ENCODE data around the gene RTRAF. TPM values are rescaled to one million over a fixed set of nuclear protein-coding genes. Genes with fewer than 3 reads are reported as not detected.

Gene RTRAF
- total and polyA plus RNA-seq, 10 of the 15 experiments (the other 5 are each of a cell fraction or from before 2014, with no cell fraction given): 248 to 540 (median 368) TPM

DNA sequence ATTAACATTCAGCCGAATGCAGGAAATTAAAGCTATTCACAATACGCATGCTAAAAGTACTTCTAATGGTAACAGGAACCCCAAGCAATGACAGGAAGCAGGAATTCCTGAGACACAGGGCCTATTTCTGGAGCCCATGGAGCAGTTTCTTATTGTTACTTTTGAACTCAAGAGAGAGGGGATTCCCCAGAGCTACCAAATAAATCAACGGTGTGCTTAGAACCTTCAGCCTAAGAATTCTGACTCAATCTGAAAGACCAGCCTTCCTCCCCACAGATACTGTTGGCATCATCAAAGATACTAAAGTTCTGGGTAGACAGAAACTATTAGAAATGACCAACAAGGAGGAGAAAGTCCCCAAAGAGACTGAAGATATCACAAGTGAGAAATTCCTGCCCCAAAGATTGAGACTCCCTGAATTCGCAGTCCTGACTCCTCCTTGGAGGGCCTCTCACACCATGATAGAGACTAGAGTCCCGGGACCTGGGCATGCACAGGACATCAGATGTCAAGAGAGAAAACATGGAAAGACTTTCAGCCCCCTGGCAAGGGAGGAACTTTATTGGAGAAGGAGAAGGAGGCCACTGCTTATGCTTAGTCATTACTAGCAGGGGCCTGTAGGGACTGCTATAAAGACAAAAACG, 32.7 kb downstream of the RTRAF start (continued):
- TF ChIP-seq, protein P1, sequence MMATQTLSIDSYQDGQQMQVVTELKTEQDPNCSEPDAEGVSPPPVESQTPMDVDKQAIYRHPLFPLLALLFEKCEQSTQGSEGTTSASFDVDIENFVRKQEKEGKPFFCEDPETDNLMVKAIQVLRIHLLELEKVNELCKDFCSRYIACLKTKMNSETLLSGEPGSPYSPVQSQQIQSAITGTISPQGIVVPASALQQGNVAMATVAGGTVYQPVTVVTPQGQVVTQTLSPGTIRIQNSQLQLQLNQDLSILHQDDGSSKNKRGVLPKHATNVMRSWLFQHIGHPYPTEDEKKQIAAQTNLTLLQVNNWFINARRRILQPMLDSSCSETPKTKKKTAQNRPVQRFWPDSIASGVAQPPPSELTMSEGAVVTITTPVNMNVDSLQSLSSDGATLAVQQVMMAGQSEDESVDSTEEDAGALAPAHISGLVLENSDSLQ (IDR thresholded peaks at IDR 0.05): no peak

DNA sequence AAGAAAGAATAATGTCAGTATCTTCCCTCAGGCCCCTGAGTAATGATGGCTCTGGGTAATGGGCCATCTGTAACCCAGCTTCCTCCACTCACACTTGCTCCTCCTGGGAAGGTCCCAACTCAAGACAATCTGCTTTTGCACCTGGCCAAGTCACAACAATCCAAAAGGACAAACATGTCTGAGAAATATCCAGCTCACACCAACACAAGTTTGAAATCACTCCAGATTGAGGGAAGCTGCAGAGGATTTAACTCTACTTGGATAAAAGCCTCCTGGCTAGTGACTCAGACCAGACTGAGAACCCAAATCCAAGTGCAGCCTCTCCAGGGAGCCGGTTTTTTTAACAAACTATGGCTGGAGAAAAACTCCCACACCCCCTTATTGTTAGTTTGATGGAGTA, 34.2 kb downstream of the RTRAF start:
- Histone ChIP-seq H3K9me3 (replicated peaks; ENCODE audit: control insufficient read depth, insufficient read depth, low read length) (no peaks in the 10 kb centered on the region; the same call in 2 of the 3 replicates), H2AFZ (ENCODE audit: control insufficient read depth, low read depth, low read length) (no peak overlapping the region), H3K9ac (ENCODE audit: control insufficient read depth, insufficient read depth, low read length) (no peak overlapping the region), H3K27me3 (replicated peaks in 1 of 2; ENCODE audit: control insufficient read depth in 2 of 2, insufficient read depth in 2 of 2, low read length in 1 of 2) (no peaks in the 10 kb centered on the region), H3K4me2 (ENCODE audit: control insufficient read depth, insufficient read depth) (no peak overlapping the region), H3K27ac (ENCODE audit: control insufficient read depth, insufficient read depth) (no peak overlapping the region), H3K4me1 (ENCODE audit: control insufficient read depth, insufficient read depth, low read length) (peaks cover 12% of the 10 kb centered on the region), H3K4me3 (no peak overlapping the region), H3K36me3 (ENCODE audit: control insufficient read depth in 2 of 2, insufficient read depth in 2 of 2, low read length in 1 of 2) (no peaks in the 10 kb centered on the region), H4K20me1 (ENCODE audit: control insufficient read depth, insufficient read depth) (no peaks in the 10 kb centered on the region), H3K79me2 (ENCODE audit: control insufficient read depth, insufficient read depth, low read length) (no peaks in the 10 kb centered on the region)
- ATAC-seq (no peak), DNase-seq (ENCODE audit: low read depth, low spot score) (no peak), FAIRE-seq (no peak)
- intact Hi-C loops (cut with micrococcal nuclease; ENCODE audit: unreplicated experiment) (no loop called here), in situ Hi-C loops (cut with MboI) (no loop called here)
- ChIA-PET CTCF (interaction anchor here (0.6 kb wide), 1 partner anchor 1260 kb away, joined by 3 read pairs; no protein-coding TSS in a partner anchor), POLR2A (no interaction called here), SMC1A (ENCODE audit: uncharacterized antibody, unreplicated experiment) (interaction anchor here (1.2 to 1.5 kb wide), 2 partner anchors 15 to 48 kb away, joined by 3 read pairs; no protein-coding TSS in a partner anchor), RAD21 (ENCODE audit: unreplicated experiment) (no interaction called here)
- WGBS (ENCODE audit: insufficient coverage, insufficient replicate concordance, low lambda C conversion rate, missing lambda C conversion rate): 95% methylated on average over 1 of the region's 1 CpG
- TF ChIP-seq ZBTB33 (IDR thresholded peaks at IDR 0.05): no peak
- TF ChIP-seq, protein P2, sequence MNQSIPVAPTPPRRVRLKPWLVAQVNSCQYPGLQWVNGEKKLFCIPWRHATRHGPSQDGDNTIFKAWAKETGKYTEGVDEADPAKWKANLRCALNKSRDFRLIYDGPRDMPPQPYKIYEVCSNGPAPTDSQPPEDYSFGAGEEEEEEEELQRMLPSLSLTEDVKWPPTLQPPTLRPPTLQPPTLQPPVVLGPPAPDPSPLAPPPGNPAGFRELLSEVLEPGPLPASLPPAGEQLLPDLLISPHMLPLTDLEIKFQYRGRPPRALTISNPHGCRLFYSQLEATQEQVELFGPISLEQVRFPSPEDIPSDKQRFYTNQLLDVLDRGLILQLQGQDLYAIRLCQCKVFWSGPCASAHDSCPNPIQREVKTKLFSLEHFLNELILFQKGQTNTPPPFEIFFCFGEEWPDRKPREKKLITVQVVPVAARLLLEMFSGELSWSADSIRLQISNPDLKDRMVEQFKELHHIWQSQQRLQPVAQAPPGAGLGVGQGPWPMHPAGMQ (IDR thresholded peaks at IDR 0.05; ENCODE audit: borderline replicate concordance): no peak
- no peak for TF ChIP-seq ESRRA (IDR thresholded peaks at IDR 0.05; ENCODE audit: low read length)
- TF ChIP-seq, protein P1 (IDR thresholded peaks at IDR 0.05): no peak
- no peak for TF ChIP-seq IKZF2 (IDR thresholded peaks at IDR 0.05)
- TF ChIP-seq NFIC (IDR thresholded peaks at IDR 0.05; ENCODE audit: low read depth, low read length): no peak
- TF ChIP-seq EZH2 (IDR thresholded peaks at IDR 0.05; ENCODE audit: borderline replicate concordance, control insufficient read depth, low read depth, low read length): no peak
- TF ChIP-seq SMAD5 (IDR thresholded peaks at IDR 0.05; ENCODE audit: low read depth): no peak
- BruUV-seq (replicated peaks): no TSS peak
